ENCODE data around the gene LRRC8C.

The LRRC8C gene

DNA sequence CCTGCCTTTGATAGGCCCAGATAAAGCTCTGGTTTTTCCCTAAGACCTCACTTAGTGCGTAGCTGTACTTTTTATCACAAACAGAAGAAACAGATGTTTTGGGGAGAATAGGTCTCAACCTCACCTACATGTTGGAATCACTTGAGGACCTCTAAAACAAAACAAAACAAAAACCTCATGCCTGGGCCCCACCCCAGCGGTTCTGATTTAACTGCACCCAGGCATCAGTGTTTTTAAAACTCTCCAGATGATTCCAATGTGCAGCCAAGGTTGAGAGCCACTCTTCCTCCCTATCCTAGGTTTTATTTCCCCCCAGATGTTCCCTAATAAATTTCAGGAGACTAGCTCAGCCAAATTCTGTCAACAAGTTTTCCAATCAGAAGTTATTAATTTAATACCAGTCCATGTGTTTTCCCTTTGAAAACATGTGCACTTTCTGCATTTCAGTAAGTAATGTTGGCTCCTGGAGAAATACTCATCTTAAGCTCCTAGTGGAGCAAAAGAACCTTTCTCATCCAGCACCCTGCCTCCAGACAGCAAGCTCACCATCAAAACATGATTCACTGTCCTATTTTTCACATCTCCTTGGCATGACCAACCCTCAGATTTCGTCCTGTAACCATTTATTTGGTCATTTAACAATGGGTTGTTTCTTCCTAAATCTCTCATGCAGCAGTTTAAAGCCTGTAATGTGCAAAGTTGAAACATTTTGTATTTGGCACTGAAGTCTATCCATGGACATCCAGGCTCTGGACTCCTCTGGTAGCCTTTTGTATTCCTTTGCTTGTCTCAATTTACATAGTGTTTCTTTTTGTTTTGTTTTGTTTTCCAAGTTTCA, 27.5 kb downstream of the LRRC8C start:
- in situ Hi-C loops (cut with HindIII; ENCODE audit: low pct_ligation_motif_present, low pct_unique_long_range_greater_than_20kb, low sequenced_read_pairs): no loop called here
- no peak for DNase-seq

DNA sequence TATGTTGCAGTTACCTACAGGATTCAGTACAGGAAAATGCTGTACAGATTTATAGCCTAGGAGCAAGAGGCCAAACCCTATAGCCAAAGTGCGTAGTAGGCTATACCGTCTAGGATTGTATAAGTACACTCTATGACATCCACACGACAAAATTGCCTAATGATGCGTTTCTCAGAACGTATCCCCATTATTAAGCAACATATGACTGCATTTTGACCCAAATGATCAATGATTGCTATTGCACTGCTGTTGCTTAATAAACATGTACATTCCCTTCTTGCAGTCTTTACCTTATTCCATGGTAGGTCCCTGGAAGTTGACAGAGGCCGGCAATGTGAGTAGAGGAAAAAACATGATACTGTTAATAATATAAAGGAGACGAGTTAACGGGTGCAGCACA, 33.0 kb downstream of the LRRC8C start:
- no peak for DNase-seq
- in situ Hi-C loops (cut with HindIII; ENCODE audit: low pct_ligation_motif_present, low pct_unique_long_range_greater_than_20kb, low sequenced_read_pairs): no loop called here

DNA sequence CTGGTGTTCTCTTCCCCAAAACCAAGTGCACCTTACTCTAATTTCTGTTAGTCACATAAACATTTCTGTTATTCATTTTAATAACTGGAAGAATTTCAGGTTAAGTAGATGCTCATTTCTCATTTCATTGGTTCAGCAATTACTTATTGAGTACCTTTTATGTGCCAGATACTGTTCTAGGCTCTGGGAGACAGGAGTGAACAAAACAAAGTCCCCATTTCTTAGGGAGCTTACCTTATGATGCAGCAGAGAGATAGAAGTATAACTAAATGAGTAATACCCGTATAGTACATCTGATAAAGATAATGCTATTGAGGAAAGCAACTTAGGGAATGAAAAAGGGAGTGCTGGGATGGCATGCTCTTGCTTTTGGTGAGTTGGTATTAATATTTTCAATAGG, 33.7 kb downstream of the LRRC8C start:
- in situ Hi-C loops (cut with HindIII; ENCODE audit: low pct_ligation_motif_present, low pct_unique_long_range_greater_than_20kb, low sequenced_read_pairs): no loop called here
- no peak for DNase-seq

GRCh38 chr1:89667691-89668090, 34.8 kb downstream of the LRRC8C start:
- DNase-seq: no peak
- in situ Hi-C loops (cut with HindIII; ENCODE audit: low pct_ligation_motif_present, low pct_unique_long_range_greater_than_20kb, low sequenced_read_pairs): no loop called here

DNA sequence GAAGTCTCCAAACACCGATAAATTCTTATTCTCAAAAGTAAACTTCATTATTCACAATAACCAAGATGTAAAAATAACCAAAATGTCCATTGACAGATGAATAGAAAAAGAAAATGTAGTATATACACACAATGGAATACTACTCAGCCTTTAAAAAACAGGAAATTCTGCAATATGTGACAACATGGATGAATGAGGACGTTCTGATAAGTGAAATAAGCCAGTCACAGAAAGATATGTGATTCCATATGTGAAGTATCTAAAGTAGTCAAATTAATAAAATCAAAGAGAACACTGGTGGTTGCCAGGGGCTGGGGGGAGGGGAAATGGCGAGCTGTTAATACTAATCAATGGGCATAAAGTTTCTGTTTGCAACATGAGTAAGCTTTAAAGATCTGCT, 36.0 kb downstream of the LRRC8C start:
- no peak for DNase-seq

GRCh38 chr1:89669441-89669840, 36.5 kb downstream of the LRRC8C start:
- no peak for DNase-seq
- in situ Hi-C loops (cut with HindIII; ENCODE audit: low pct_ligation_motif_present, low pct_unique_long_range_greater_than_20kb, low sequenced_read_pairs): no loop called here

More for the DNA sequence above, 36.0 kb downstream of the LRRC8C start:
- in situ Hi-C loops (cut with HindIII; ENCODE audit: low pct_ligation_motif_present, low pct_unique_long_range_greater_than_20kb, low sequenced_read_pairs): no loop called here

- in situ Hi-C loops (cut with HindIII; ENCODE audit: low pct_ligation_motif_present, low pct_unique_long_range_greater_than_20kb, low sequenced_read_pairs): no loop called here
- no peak for DNase-seq
These were observed 37.2 kb downstream of the LRRC8C start for GRCh38 chr1:89670163-89670562.

DNA sequence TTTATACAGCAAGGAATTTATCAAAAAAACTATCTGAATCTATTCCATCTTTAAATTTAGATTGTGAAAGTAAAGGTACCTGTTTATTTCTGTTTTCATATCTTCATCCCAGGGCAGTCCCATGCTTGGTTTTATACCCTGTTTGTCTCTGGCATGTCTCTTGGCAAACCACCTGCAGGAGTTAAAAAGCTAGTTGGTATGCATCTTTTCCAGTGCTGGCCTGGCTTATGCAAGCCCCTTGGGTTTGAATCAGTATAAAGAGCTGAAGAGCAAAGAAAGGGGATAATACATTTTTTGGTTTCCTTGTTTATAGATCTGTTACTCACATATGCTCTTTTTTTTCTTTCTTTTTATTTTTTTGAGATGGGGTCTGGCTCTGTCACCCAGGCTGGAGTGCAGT, 37.8 kb downstream of the LRRC8C start:
- DNase-seq: no peak
- in situ Hi-C loops (cut with HindIII; ENCODE audit: low pct_ligation_motif_present, low pct_unique_long_range_greater_than_20kb, low sequenced_read_pairs): no loop called here

- in situ Hi-C loops (cut with HindIII; ENCODE audit: low pct_ligation_motif_present, low pct_unique_long_range_greater_than_20kb, low sequenced_read_pairs): no loop called here
- DNase-seq: no peak
These were observed 39.0 kb downstream of the LRRC8C start for GRCh38 chr1:89671775-89672488.

- no peak for DNase-seq
- in situ Hi-C loops (cut with HindIII; ENCODE audit: low pct_ligation_motif_present, low pct_unique_long_range_greater_than_20kb, low sequenced_read_pairs): no loop called here
These were observed 39.7 kb downstream of the LRRC8C start for GRCh38 chr1:89672489-89673183.

- DNase-seq: no peak
- in situ Hi-C loops (cut with HindIII; ENCODE audit: low pct_ligation_motif_present, low pct_unique_long_range_greater_than_20kb, low sequenced_read_pairs): no loop called here
These were observed 40.3 kb downstream of the LRRC8C start for GRCh38 chr1:89673251-89673650.

GRCh38 chr1:89675677-89676076, 42.8 kb downstream of the LRRC8C start:
- DNase-seq: no peak
- in situ Hi-C loops (cut with HindIII; ENCODE audit: low pct_ligation_motif_present, low pct_unique_long_range_greater_than_20kb, low sequenced_read_pairs): no loop called here

GRCh38 chr1:89681045-89681729, 48.3 kb downstream of the LRRC8C start:
- in situ Hi-C loops (cut with HindIII; ENCODE audit: low pct_ligation_motif_present, low pct_unique_long_range_greater_than_20kb, low sequenced_read_pairs): no loop called here
- DNase-seq: no peak

DNA sequence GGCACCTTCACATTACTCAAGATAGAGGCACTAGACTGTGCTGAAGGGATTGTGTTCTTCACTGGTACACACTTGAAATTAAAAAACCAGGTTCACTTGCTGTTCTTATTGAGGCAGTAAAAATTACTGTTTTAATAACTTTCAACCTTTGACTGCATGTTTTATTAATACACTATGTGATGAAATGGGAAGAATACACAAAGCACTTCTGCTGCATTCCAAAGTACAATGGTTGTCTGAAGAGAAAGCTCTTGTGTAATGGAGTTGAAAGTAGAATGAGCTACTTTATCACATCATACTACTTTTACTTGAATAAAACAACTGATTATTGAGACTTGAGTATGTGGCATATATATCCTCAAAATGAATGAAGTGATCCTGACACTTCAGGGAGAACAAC, 49.7 kb downstream of the LRRC8C start:
- in situ Hi-C loops (cut with HindIII; ENCODE audit: low pct_ligation_motif_present, low pct_unique_long_range_greater_than_20kb, low sequenced_read_pairs): no loop called here

DNA sequence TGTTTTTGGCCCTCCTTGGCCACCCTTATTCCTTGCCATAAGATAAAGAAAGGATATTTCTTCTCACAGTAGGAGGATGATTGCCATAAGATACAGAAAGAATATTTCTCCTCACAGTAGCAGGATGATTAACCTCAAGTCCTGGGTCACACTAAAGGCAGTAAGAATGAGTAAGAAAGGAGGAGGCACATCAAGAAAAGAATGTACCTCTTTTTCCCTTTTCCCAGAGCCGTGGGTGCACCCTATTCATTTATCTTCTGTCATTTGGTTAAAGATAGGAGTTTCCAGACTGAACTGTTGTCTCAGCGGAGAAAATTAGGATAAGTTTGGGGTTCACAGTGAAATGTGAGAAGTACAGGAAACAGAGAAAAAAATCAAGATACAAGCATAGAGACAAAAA, 52.5 kb downstream of the LRRC8C start:
- no peak for DNase-seq
- in situ Hi-C loops (cut with HindIII; ENCODE audit: low pct_ligation_motif_present, low pct_unique_long_range_greater_than_20kb, low sequenced_read_pairs): no loop called here

More for the DNA sequence above, 49.7 kb downstream of the LRRC8C start:
- no peak for DNase-seq

DNA sequence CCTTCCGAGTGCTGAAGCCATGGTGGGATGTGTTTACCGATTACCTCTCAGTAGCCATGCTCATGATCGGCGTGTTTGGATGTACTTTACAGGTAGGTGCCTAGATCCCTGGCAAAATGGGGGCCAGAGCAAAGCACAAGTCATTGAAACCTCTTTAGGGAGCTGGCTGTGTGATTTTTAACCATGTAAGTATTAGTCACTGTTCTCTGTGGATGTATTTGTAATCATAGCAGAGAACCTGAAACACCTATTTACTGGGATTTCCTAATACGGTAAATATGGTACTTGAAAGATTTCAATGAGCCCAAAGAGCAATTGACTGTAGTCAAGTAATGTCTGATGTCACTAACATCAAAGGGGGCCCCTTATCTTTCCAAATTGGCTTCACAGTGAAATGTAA, 53.6 kb downstream of the LRRC8C start:
- in situ Hi-C loops (cut with HindIII; ENCODE audit: low pct_ligation_motif_present, low pct_unique_long_range_greater_than_20kb, low sequenced_read_pairs): no loop called here
- DNase-seq: no peak

DNA sequence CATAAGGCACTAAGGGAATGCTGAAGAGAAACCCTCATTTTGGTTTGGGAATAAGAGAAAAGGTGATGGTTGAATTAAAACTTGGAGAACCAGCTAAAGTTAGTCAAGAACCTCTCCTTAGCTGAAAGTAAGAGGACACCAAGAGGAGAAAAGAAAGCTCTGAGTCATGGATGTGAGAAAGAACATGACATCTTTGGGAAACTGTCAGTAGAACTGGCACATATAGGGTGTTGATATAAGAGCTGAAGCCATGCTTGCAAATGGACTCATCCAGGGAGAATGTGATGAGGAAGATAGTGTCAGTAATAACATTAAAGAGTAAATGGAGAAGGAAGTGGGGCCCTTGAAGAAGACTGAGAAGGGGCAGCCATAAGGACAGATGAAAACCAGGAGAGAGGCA, 54.3 kb downstream of the LRRC8C start:
- in situ Hi-C loops (cut with HindIII; ENCODE audit: low pct_ligation_motif_present, low pct_unique_long_range_greater_than_20kb, low sequenced_read_pairs): no loop called here
- no peak for DNase-seq

DNA sequence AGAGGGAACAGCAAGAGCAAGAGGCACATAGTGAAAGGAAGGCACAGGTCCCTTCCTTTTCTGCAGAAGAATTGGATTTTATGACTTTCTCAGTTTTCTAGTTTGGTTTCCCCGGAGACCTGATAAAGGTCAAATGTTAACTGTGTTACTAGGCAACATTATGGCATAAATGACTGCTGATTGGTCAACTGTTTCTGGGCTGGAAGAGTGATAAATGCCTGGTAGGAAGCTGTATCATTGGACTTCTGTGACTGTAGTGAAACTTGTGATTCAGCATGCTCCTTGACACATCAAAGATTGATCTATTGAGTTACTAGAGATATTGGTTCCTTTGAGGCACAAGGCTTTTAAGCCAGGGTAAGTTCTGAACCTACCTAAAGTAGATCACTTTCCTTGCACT, 55.7 kb downstream of the LRRC8C start:
- in situ Hi-C loops (cut with HindIII; ENCODE audit: low pct_ligation_motif_present, low pct_unique_long_range_greater_than_20kb, low sequenced_read_pairs): no loop called here
- no peak for DNase-seq

- in situ Hi-C loops (cut with HindIII; ENCODE audit: low pct_ligation_motif_present, low pct_unique_long_range_greater_than_20kb, low sequenced_read_pairs): no loop called here
- no peak for DNase-seq
These were observed 56.3 kb downstream of the LRRC8C start for GRCh38 chr1:89689234-89689633.

Data from ACHN (cell line).